Lower leg skin (tissue), 3 donors: ENCODE data around the gene C1QTNF1.

Source experiments
- POLR2A ChIP-seq, 2 donors: fragments of 450-650 bp; IDR thresholded peaks; one replicate each; pipeline ENCODE4 v1.6.1; 2016 to 2017; ENCODE audit warnings: antibody characterized with exemption in 2 of 2, mild to moderate bottlenecking in 1 of 2, moderate library complexity in 1 of 2
- TF ChIP-seq, protein P1 (sequence below), 3 donors: fragments of 450-650 bp; IDR thresholded peaks; one replicate each; pipeline ENCODE4 v1.5.1; 2016; ENCODE audit warnings: antibody characterized with exemption in 3 of 3, mild to moderate bottlenecking in 3 of 3, moderate library complexity in 2 of 3

DNA sequence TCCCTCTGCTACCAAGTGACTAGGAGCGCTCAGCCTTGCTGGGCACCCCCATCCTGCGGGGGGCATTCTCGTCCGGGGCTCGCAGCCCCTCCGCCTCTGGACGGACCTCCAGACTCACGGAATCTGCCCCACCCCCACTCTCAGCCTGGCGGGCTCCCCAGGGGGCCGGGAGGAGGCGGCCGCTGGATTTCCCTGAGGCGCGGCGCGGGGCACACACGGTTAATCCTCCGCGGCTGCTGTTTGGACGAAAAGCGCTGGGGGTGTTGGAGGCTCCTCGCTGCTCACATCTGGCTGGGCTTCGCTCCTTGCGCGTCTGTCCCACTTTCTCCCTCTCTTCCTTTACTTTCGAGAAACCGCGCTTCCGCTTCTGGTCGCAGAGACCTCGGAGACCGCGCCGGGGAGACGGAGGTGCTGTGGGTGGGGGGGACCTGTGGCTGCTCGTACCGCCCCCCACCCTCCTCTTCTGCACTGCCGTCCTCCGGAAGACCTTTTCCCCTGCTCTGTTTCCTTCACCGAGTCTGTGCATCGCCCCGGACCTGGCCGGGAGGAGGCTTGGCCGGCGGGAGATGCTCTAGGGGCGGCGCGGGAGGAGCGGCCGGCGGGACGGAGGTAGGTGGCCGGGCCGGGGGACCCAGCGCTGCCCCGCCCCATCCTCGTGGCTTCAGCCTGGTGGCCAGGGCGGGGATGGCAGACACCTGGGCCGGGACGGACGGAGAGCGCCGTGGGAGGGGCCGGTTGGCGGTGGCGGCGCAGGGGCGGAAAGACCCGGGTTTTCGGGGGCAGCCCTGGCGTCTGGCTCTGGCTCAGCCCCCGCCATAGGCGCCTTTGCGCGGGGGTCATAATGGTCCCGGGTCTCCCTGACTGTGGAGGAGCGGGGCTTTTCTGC is at the start of gene C1QTNF1:
- TF ChIP-seq, protein P1, sequence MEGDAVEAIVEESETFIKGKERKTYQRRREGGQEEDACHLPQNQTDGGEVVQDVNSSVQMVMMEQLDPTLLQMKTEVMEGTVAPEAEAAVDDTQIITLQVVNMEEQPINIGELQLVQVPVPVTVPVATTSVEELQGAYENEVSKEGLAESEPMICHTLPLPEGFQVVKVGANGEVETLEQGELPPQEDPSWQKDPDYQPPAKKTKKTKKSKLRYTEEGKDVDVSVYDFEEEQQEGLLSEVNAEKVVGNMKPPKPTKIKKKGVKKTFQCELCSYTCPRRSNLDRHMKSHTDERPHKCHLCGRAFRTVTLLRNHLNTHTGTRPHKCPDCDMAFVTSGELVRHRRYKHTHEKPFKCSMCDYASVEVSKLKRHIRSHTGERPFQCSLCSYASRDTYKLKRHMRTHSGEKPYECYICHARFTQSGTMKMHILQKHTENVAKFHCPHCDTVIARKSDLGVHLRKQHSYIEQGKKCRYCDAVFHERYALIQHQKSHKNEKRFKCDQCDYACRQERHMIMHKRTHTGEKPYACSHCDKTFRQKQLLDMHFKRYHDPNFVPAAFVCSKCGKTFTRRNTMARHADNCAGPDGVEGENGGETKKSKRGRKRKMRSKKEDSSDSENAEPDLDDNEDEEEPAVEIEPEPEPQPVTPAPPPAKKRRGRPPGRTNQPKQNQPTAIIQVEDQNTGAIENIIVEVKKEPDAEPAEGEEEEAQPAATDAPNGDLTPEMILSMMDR (IDR thresholded peaks at IDR 0.05), result no peak
- no peak for TF ChIP-seq POLR2A (IDR thresholded peaks at IDR 0.05)
